ENCODE data around the gene RECQL5.

The RECQL5 gene

DNA sequence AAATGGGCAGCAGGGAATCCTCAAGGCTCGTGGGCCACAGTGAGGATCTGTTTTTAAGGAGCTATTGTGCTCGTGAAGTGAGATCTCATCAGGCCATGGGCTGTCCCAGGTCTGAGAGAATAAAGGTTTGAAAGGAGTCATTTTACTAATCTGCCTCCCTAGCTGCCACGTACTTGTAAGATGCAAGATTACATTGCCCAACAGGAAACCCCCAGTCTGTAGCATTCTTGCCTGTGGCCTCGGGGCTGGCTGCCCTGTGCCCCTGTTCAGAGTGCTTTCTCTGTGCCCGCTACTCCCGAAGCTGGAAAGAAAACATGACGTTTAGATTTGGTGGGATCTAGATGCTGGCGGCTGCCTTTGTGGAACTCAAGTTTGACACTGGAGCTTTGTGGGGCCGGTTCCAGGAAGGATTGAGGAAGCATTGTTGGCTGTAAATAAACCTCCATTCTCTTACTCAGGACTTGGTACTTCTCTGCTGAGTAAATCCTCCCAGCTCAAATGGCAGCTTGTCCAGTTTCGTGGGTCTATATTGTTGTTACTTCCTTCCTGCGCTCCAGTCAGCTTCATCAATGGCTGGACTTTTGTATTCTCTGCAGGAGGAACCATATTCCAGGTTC is 21.4 kb upstream of the RECQL5 start:
- DNase-seq (ENCODE audit: low read depth): peak; percentile 84
- no peak overlapping the region for H3K4me3 ChIP-seq (ENCODE audit: low read depth, low read length)
- TF ChIP-seq CTCF (conservative IDR thresholded peaks at IDR 0.05; ENCODE audit: low read depth, low read length): no peak

GRCh38 chr17:75685499-75685898 is 18.5 kb upstream of the RECQL5 start:
- no peak overlapping the region for H3K4me3 ChIP-seq (ENCODE audit: low read depth, low read length)
- peak; percentile 59 for DNase-seq (ENCODE audit: low read depth)
- no peak for TF ChIP-seq CTCF (conservative IDR thresholded peaks at IDR 0.05; ENCODE audit: low read depth, low read length)

DNA sequence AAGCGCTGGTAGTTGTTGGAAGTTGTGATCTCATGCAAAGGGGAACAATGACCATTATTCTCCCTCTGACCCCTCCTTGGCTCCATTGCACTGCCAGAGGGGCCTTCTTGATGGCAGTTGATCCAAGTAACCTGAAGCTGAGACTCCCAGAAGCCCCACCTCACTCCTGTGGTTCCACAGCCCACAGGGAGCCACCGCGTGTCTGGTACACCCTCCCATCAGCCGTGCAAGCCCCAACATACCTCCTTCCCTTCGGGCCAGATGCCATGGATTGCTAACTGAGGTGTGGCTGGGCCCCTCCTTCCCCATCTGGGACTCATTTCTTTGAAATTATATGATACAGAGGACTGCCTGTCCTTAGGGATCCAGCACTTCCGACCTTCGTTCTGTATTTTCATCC is 18.0 kb upstream of the RECQL5 start:
- no peak for TF ChIP-seq CTCF (conservative IDR thresholded peaks at IDR 0.05; ENCODE audit: low read depth, low read length)
- DNase-seq (ENCODE audit: low read depth): peak; percentile 83
- no peak overlapping the region for H3K4me3 ChIP-seq (ENCODE audit: low read depth, low read length)

- H3K4me3 ChIP-seq (ENCODE audit: low read depth, low read length): no peak overlapping the region
- no peak for DNase-seq (ENCODE audit: low read depth)
- no peak for TF ChIP-seq CTCF (conservative IDR thresholded peaks at IDR 0.05; ENCODE audit: low read depth, low read length)
Measured at GRCh38 chr17:75684249-75684648, 17.3 kb upstream of the RECQL5 start.

DNA sequence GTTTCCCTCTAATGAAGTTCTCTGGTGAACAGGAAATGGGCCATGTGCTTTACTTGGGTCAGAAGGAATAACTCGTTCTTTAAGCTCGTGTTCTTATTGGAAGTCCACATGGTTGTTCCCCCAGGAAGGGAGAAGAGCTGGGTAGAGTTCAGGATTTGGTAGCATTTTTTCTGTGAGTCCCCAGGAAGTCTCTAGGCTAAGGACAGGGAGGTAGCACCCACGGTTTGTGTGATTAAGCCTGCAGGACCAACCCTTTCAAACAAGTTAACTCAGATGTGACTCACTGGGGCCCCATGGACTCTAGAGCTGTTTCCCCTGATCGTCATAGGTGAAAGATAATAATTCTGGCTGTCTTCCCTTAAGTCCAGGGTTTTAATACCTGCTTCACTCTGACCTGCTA is 16.6 kb upstream of the RECQL5 start:
- DNase-seq (ENCODE audit: low read depth): peak; percentile 62
- no peak for TF ChIP-seq CTCF (conservative IDR thresholded peaks at IDR 0.05; ENCODE audit: low read depth, low read length)
- H3K4me3 ChIP-seq (ENCODE audit: low read depth, low read length): no peak overlapping the region

- peak; percentile 47 for DNase-seq (ENCODE audit: low read depth)
- TF ChIP-seq CTCF (conservative IDR thresholded peaks at IDR 0.05; ENCODE audit: low read depth, low read length): no peak
- H3K4me3 ChIP-seq (ENCODE audit: low read depth, low read length): no peak overlapping the region
Measured at GRCh38 chr17:75681289-75681688, 14.3 kb upstream of the RECQL5 start.

- no peak overlapping the region for H3K4me3 ChIP-seq (ENCODE audit: low read depth, low read length)
- TF ChIP-seq CTCF (conservative IDR thresholded peaks at IDR 0.05; ENCODE audit: low read depth, low read length): no peak
- no peak for DNase-seq (ENCODE audit: low read depth)
Measured at GRCh38 chr17:75680431-75680830, 13.5 kb upstream of the RECQL5 start.
